Activated T-helper 2 cell treated with anti-CD3 and anti-CD28 coated beads, Interferon-gamma antibody, Interleukin-2, Interleukin-4, amounts not matched to agents 10 μg/mL and 5 μg/mL and 100 μg/mL, durations not matched to agents 14 hours and 24 hours and 36 hours (primary cell): Measurements from ENCODE around the gene NT5C2. TPM values are rescaled to one million over a fixed set of nuclear protein-coding genes. Genes with fewer than 3 reads are reported as not detected.

ENCODE experiments used
- DNase-seq: peaks from one replicate; pipeline ENCODE4 v3.0.0; 2021; ENCODE audit warnings: low spot score
- H3K27ac Mint-ChIP-seq: one replicate; pipeline ENCODE4 v1.8.0; 2021; ENCODE audit warnings: mixed read lengths
- H3K27me3 Mint-ChIP-seq: one replicate; pipeline ENCODE4 v1.8.0; 2021; ENCODE audit warnings: low read depth, mixed read lengths
- H3K36me3 Mint-ChIP-seq: one replicate; pipeline ENCODE4 v1.8.0; 2021; ENCODE audit warnings: low read depth, mixed read lengths
- H3K4me1 Mint-ChIP-seq: one replicate; pipeline ENCODE4 v1.8.0; 2021; ENCODE audit warnings: low read depth, mixed read lengths
- H3K4me3 Mint-ChIP-seq: one replicate; pipeline ENCODE4 v1.8.0; 2021; ENCODE audit warnings: low read depth, mild to moderate bottlenecking, moderate library complexity, mixed read lengths
- H3K9me3 Mint-ChIP-seq: one replicate; pipeline ENCODE4 v1.8.0; 2021; ENCODE audit warnings: mixed read lengths
- intact Hi-C: fragments of 100-400 bp; cut with micrococcal nuclease; formaldehyde crosslinking; loops from one replicate; pipeline ENCODE4 v1.15.1; 2023
- total RNA-seq: library from RNA; stranded (reverse); gene quantifications from 2 replicates; pipeline ENCODE4 v1.2.3, GENCODE V29; 2022

NT5C2 gene
- total RNA-seq, 1 donor from 2014 or later: 58.1 TPM

GRCh38 chr10:103124420-103125096, 68.5 kb downstream of the NT5C2 start:
- H3K27ac Mint-ChIP-seq: no peak overlapping the region
- no peaks in the 10 kb centered on the region for H3K9me3 Mint-ChIP-seq
- no peaks in the 10 kb centered on the region for H3K27me3 Mint-ChIP-seq
- peaks cover 24% of the 10 kb centered on the region for H3K36me3 Mint-ChIP-seq
- H3K4me1 Mint-ChIP-seq: peaks cover 24% of the 10 kb centered on the region
- DNase-seq: no peak
- H3K4me3 Mint-ChIP-seq: no peak overlapping the region
- intact Hi-C loops: no loop called here

DNA sequence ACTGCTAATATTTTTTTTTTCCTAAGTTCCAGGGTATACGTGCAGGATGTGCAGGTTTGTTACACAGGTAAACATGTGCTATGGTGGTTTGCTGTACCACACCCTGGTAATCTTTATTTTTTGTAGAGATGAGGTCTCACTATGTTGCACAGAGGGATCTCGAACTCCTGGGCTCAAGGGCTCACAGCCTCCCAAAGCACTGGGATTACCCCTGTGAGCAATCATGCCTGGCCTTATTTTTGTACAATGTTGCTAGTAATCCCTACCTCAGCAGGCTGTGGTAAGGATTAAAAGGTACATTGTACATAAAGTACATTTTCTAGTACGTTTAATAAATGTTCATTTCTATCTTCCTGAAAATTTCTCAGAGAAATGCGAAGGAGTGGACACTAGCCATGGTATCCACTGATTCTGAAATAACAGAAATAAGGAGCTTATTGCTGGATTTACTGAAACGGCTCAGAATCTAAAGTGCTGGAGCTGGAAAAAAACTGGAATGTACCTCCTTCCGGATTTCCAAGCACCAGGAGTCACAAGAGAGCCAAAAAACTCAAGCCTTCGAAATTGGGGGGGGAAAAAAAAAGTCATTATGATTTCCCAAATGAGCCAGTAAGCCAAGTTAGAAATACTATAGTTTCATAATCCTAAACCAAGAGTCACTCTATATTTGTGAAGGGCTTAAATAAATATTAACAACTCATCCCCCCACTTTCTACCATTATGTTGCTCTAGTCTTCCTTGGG, 69.6 kb downstream of the NT5C2 start:
- intact Hi-C loops: no loop called here
- Mint-ChIP-seq H3K36me3 (peaks cover 24% of the 10 kb centered on the region), H3K27ac (no peak overlapping the region), H3K4me3 (no peak overlapping the region), H3K27me3 (no peaks in the 10 kb centered on the region), H3K4me1 (peaks cover 24% of the 10 kb centered on the region), H3K9me3 (no peaks in the 10 kb centered on the region)
- no peak for DNase-seq

GRCh38 chr10:103120977-103121735, 71.9 kb downstream of the NT5C2 start:
- peaks cover 18% of the 10 kb centered on the region for H3K36me3 Mint-ChIP-seq
- no peaks in the 10 kb centered on the region for H3K27me3 Mint-ChIP-seq
- no peak for DNase-seq
- intact Hi-C loops: no loop called here
- H3K9me3 Mint-ChIP-seq: no peaks in the 10 kb centered on the region
- no peak overlapping the region for H3K27ac Mint-ChIP-seq
- H3K4me1 Mint-ChIP-seq: peaks cover 16% of the 10 kb centered on the region
- H3K4me3 Mint-ChIP-seq: no peak overlapping the region

- H3K4me3 Mint-ChIP-seq: no peak overlapping the region
- intact Hi-C loops: no loop called here
- no peak for DNase-seq
- peaks cover 12% of the 10 kb centered on the region for H3K36me3 Mint-ChIP-seq
- H3K9me3 Mint-ChIP-seq: no peaks in the 10 kb centered on the region
- no peak overlapping the region for H3K27ac Mint-ChIP-seq
- no peaks in the 10 kb centered on the region for H3K27me3 Mint-ChIP-seq
- H3K4me1 Mint-ChIP-seq: peaks cover 10% of the 10 kb centered on the region
These were observed 72.5 kb downstream of the NT5C2 start for GRCh38 chr10:103120546-103120945.

GRCh38 chr10:103117247-103117646, 75.8 kb downstream of the NT5C2 start:
- intact Hi-C loops: no loop called here
- Mint-ChIP-seq H3K27ac (no peak overlapping the region), H3K4me1 (peaks cover 7% of the 10 kb centered on the region), H3K36me3 (peaks cover 9% of the 10 kb centered on the region), H3K9me3 (no peaks in the 10 kb centered on the region), H3K27me3 (no peaks in the 10 kb centered on the region), H3K4me3 (no peak overlapping the region)
- DNase-seq: no peak

DNA sequence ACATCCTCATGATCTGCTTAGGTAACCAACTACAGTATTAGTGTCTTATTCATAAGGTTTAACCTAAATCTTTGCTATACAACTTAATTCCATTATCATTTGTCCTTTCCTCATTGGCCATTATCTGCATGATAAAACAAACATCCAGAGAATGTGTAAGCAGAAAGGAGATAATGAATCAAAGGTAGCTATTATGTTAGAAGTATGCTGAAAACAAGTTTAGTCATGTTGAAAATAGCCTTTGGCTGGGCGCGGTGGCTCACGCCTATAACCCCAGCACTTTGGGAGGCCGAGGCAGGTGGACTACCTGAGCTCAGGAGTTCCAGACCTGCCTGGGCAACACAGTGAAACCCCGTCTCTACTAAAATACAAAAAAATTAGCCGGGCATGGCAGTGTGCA, 78.2 kb downstream of the NT5C2 start:
- peaks cover 15% of the 10 kb centered on the region for H3K4me1 Mint-ChIP-seq
- no peaks in the 10 kb centered on the region for H3K27me3 Mint-ChIP-seq
- DNase-seq: no peak
- no peaks in the 10 kb centered on the region for H3K9me3 Mint-ChIP-seq
- H3K4me3 Mint-ChIP-seq: no peak overlapping the region
- no peak overlapping the region for H3K27ac Mint-ChIP-seq
- intact Hi-C loops: no loop called here
- H3K36me3 Mint-ChIP-seq: peaks cover 21% of the 10 kb centered on the region

DNA sequence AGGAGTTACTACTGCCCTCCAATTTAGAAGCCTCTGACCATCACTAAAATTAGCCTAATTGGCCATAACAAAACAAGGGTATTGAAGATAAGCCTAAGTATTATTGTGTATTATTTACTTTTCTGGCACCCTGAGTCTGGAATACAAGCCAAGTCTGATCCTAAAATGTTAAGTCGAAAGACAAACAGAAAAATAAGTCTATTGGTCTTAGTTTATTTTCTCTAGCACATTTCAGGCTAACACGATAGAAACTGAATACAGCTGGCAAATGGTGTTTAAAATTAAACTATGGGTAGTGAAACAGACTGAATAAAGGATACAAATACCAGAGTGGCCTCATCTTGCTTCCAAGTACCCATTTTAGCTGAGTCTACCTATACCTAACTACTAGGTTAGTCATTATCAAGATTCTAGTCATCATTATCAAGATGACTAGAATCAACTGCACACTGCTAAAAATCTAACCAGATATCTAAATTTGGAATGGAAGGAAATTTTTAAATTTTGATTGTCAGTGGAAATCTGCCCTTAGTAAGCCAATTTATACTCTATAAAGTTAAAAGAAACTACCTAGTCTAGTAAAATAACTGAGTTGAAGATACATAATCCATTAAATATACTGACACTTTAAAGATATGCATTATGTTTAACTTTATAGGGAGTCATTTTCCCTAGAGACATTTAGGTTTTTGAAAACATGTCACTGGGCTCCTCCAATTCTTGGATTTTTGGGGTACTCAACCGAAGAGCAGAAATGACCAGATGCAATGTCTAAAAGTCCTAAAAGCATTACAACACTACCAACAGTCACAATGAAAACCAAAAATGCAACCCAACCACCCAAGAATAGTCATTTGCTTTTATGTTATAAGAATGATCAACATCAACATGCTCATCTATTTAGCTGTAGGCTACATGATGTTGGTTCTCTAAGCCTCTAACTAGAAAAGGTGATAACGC, 80.9 kb downstream of the NT5C2 start:
- no peak for DNase-seq
- intact Hi-C loops: no loop called here

GRCh38 chr10:103111031-103111917, 81.8 kb downstream of the NT5C2 start:
- intact Hi-C loops: no loop called here
- no peak overlapping the region for H3K27ac Mint-ChIP-seq
- H3K36me3 Mint-ChIP-seq: peaks cover 34% of the 10 kb centered on the region
- no peak for DNase-seq
- H3K4me3 Mint-ChIP-seq: no peak overlapping the region
- no peaks in the 10 kb centered on the region for H3K27me3 Mint-ChIP-seq
- no peaks in the 10 kb centered on the region for H3K9me3 Mint-ChIP-seq
- peaks cover 14% of the 10 kb centered on the region for H3K4me1 Mint-ChIP-seq

More for the DNA sequence above, 80.9 kb downstream of the NT5C2 start:
- no peaks in the 10 kb centered on the region for H3K27me3 Mint-ChIP-seq
- H3K4me3 Mint-ChIP-seq: no peak overlapping the region
- peaks cover 28% of the 10 kb centered on the region for H3K36me3 Mint-ChIP-seq
- H3K9me3 Mint-ChIP-seq: no peaks in the 10 kb centered on the region
- peaks cover 14% of the 10 kb centered on the region for H3K4me1 Mint-ChIP-seq
- peak overlapping the region; percentile 52 for H3K27ac Mint-ChIP-seq

GRCh38 chr10:103110407-103110806, 82.7 kb downstream of the NT5C2 start:
- Mint-ChIP-seq H3K27me3 (no peaks in the 10 kb centered on the region), H3K4me3 (no peak overlapping the region), H3K27ac (no peak overlapping the region), H3K4me1 (peaks cover 14% of the 10 kb centered on the region), H3K9me3 (no peaks in the 10 kb centered on the region), H3K36me3 (peaks cover 40% of the 10 kb centered on the region)
- DNase-seq: no peak
- intact Hi-C loops: no loop called here

- H3K4me3 Mint-ChIP-seq: no peak overlapping the region
- H3K9me3 Mint-ChIP-seq: no peaks in the 10 kb centered on the region
- no peaks in the 10 kb centered on the region for H3K27me3 Mint-ChIP-seq
- no peak overlapping the region for H3K27ac Mint-ChIP-seq
- H3K4me1 Mint-ChIP-seq: peaks cover 14% of the 10 kb centered on the region
- no peak for DNase-seq
- intact Hi-C loops: no loop called here
- H3K36me3 Mint-ChIP-seq: peaks cover 40% of the 10 kb centered on the region
These were observed 83.3 kb downstream of the NT5C2 start for GRCh38 chr10:103109821-103110220.

DNA sequence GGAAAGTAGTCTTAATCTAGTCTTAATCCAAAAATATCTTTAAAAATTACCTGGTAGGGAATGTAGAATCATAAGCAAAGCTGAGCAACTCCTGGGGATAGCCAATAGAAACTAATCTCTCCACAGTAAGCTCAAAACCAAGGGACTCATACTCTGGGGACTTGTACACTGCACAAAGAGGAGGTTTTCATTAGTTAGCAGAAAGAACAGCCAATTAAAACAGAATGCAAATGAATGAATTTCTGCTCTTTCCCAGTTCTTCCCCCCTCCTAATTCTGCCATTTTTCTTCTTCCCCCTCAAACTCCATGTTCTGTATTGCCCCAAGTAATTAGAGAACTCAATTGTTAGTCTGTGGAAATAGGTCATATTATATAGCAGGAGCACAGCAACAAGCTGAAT, 86.5 kb downstream of the NT5C2 start:
- no peak overlapping the region for H3K27ac Mint-ChIP-seq
- no peaks in the 10 kb centered on the region for H3K9me3 Mint-ChIP-seq
- H3K4me1 Mint-ChIP-seq: peaks cover 7% of the 10 kb centered on the region
- no peaks in the 10 kb centered on the region for H3K27me3 Mint-ChIP-seq
- DNase-seq: no peak
- intact Hi-C loops: no loop called here
- peaks cover 50% of the 10 kb centered on the region for H3K36me3 Mint-ChIP-seq
- no peak overlapping the region for H3K4me3 Mint-ChIP-seq
